IMR-90 (cell line): ENCODE data around the gene BTN3A1. TPM values are rescaled to one million over a fixed set of nuclear protein-coding genes. Genes with fewer than 3 reads are reported as not detected.
"Not testable (repeated sequence)": the region's sequence is repeated elsewhere in the genome, so short reads cannot be mapped to it uniquely, and the experiment has no call there.

Experiments used
- ATAC-seq: fragments of 200-7000 bp; cut with Tn5 transposase; 2 replicates; pipeline ENCODE4 v1.9.1; 2020; ENCODE audit warnings: low read depth, mild to moderate bottlenecking, moderate library complexity
- BruUV-seq: library from RNA; stranded (reverse); fragments of 400-500 nt; replicated peaks from 2 replicates; lab custom pipeline; 2021; lab: Mats Ljungman, UMichigan
- CTCF ChIA-PET: fragments of 300-600 bp; formaldehyde crosslinking; extraction: SDS; loops from one replicate; lab custom pipeline; 2021; ENCODE audit warnings: antibody characterized with exemption; lab: Yijun Ruan, JAX
- POLR2A ChIA-PET: fragments of 300-600 bp; sonication (Branson Sonifier 250); formaldehyde crosslinking; loops from one replicate; lab custom pipeline; 2022; ENCODE audit warnings: antibody characterized with exemption; ENCODE audit not compliant: unreplicated experiment; lab: Charles Lee
- DNase-seq: peaks from one replicate; pipeline ENCODE4 v3.0.0; 2013
- H2AFZ ChIP-seq: replicated peaks from 2 replicates; pipeline ENCODE3; 2013; ENCODE audit warnings: low read length, mild to moderate bottlenecking; ENCODE audit not compliant: poor library complexity
- H2AK5ac ChIP-seq: 2 replicates; pipeline ENCODE4 v1.6.1; 2013; ENCODE audit warnings: low read depth, low read length, inconsistent platforms
- H2AK9ac ChIP-seq: replicated peaks from 2 replicates; pipeline ENCODE3; 2013; ENCODE audit warnings: mild to moderate bottlenecking, low read depth, low read length, moderate library complexity; ENCODE audit not compliant: poor library complexity
- H2BK120ac ChIP-seq: 2 replicates; pipeline ENCODE4 v1.6.1; 2013; ENCODE audit warnings: low read depth, low read length, inconsistent platforms
- H2BK15ac ChIP-seq: 3 replicates; pipeline ENCODE4 v1.6.1; 2013; ENCODE audit warnings: low read depth, low read length, inconsistent platforms
- H2BK20ac ChIP-seq: 2 replicates; pipeline ENCODE4 v1.6.1; 2013; ENCODE audit warnings: low read depth, mild to moderate bottlenecking, inconsistent platforms, low read length, moderate library complexity
- H2BK5ac ChIP-seq: 2 replicates; pipeline ENCODE4 v1.6.1; 2013; ENCODE audit warnings: mild to moderate bottlenecking, low read depth, low read length, inconsistent platforms; ENCODE audit not compliant: poor library complexity, severe bottlenecking
- H3K14ac ChIP-seq: replicated peaks from 2 replicates; pipeline ENCODE4 v1.6.1; 2013; ENCODE audit warnings: low read depth, low read length, inconsistent platforms
- H3K18ac ChIP-seq: 2 replicates; pipeline ENCODE4 v1.6.1; 2013; ENCODE audit warnings: low read depth, low read length, control low read depth
- H3K23ac ChIP-seq: 2 replicates; pipeline ENCODE4 v1.6.1; 2013; ENCODE audit warnings: low read depth, low read length, inconsistent platforms
- H3K27ac ChIP-seq: 2 replicates; pipeline ENCODE4 v1.5.1; 2013; ENCODE audit warnings: mild to moderate bottlenecking, control low read depth, low read length; ENCODE audit not compliant: insufficient read depth
- H3K27me3 ChIP-seq: 2 replicates; pipeline ENCODE4 v1.6.1; 2013; ENCODE audit warnings: low read length; ENCODE audit not compliant: control insufficient read depth, insufficient read depth
- H3K36me3 ChIP-seq: 2 replicates; pipeline ENCODE4 v1.6.1; 2013; ENCODE audit warnings: low read length, mixed read lengths; ENCODE audit not compliant: control insufficient read depth, insufficient read depth
- H3K4ac ChIP-seq: 2 replicates; pipeline ENCODE4 v1.6.1; 2013; ENCODE audit warnings: low read depth, low read length, inconsistent platforms
- H3K4me1 ChIP-seq: 2 replicates; pipeline ENCODE4 v1.6.1; 2013; ENCODE audit warnings: low read length, mixed read lengths; ENCODE audit not compliant: control insufficient read depth, insufficient read depth
- H3K4me2 ChIP-seq: 2 replicates; pipeline ENCODE4 v1.6.1; 2013; ENCODE audit warnings: low read depth, mild to moderate bottlenecking, control low read depth, low read length, moderate library complexity
- H3K4me3 ChIP-seq: 2 replicates; pipeline ENCODE4 v1.5.1; 2013; ENCODE audit warnings: low read depth, mild to moderate bottlenecking, control low read depth, low read length, moderate library complexity; ENCODE audit not compliant: insufficient read depth
- H3K56ac ChIP-seq: 2 replicates; pipeline ENCODE4 v1.6.1; 2013; ENCODE audit warnings: low read length, inconsistent platforms; ENCODE audit not compliant: insufficient read depth; ENCODE audit errors: extremely low read depth
- H3K79me1 ChIP-seq, 2 experiments: 2 replicates each; pipeline ENCODE4 v1.6.1; 2013; ENCODE audit warnings: low read length in 2 of 2, inconsistent platforms in 1 of 2, low read depth in 1 of 2
- H3K9ac ChIP-seq: 2 replicates; pipeline ENCODE4 v1.6.1; 2013; ENCODE audit warnings: low read depth, low read length, control low read depth
- H3K9me1 ChIP-seq: 2 replicates; pipeline ENCODE4 v1.6.1; 2013; ENCODE audit warnings: low read length, inconsistent platforms; ENCODE audit not compliant: insufficient read depth
- H3K9me3 ChIP-seq: 2 replicates; pipeline ENCODE4 v1.6.1; 2013; ENCODE audit warnings: low read length; ENCODE audit not compliant: control insufficient read depth, insufficient read depth
- H4K20me1 ChIP-seq: 2 replicates; pipeline ENCODE4 v1.6.1; 2013; ENCODE audit warnings: low read length, inconsistent platforms; ENCODE audit not compliant: insufficient read depth
- H4K5ac ChIP-seq: 2 replicates; pipeline ENCODE4 v1.6.1; 2013; ENCODE audit warnings: mild to moderate bottlenecking, low read depth, low read length, control low read depth
- H4K8ac ChIP-seq, 2 experiments: 2 replicates each; pipeline ENCODE4 v1.6.1; 2013; ENCODE audit warnings: low read depth in 2 of 2, low read length in 2 of 2, control low read depth in 1 of 2, inconsistent platforms in 1 of 2
- H4K91ac ChIP-seq: 2 replicates; pipeline ENCODE4 v1.6.1; 2013; ENCODE audit warnings: low read depth, low read length, inconsistent platforms; ENCODE audit not compliant: insufficient read depth
- WGBS, 2 experiments: methylation state at CpG; one replicate each; pipeline versions ENCODE4 v1.1.5 to v1.1.7; 2013; ENCODE audit warnings: missing lambda C conversion rate in 2 of 2; ENCODE audit not compliant: insufficient read length in 1 of 2; ENCODE audit errors: extremely low coverage in 2 of 2; 5-methylcytosine and 5-hydroxymethylcytosine counted together
- dilution Hi-C: fragments of 300-500 bp; cut with HindIII; formaldehyde crosslinking; loops from one replicate; pipeline ENCODE4 v1.14.3; 2018; ENCODE audit warnings: low sequenced_read_pairs; ENCODE audit not compliant: unreplicated experiment
- in situ Hi-C: fragments of 300-500 bp; cut with MboI; formaldehyde crosslinking; loops from 3 replicates; pipeline ENCODE4 v1.14.3; 2019; ENCODE audit warnings: low sequenced_read_pairs, inconsistent platforms, mixed read lengths
- intact Hi-C: fragments of 100-400 bp; cut with micrococcal nuclease; formaldehyde crosslinking; loops from 2 replicates; pipeline ENCODE4 v1.10.0; 2022
- polyA plus RNA-seq, 3 experiments: library from polyadenylated mRNA; depleted of rRNA; stranded (reverse); fragments of >200 nt; gene quantifications; 2 replicates each; pipeline ENCODE4 v1.2.3, GENCODE V29; 2012; ENCODE audit warnings: low replicate concordance in 1 of 3
- total RNA-seq: library from RNA; depleted of rRNA; stranded (reverse); fragments of >200 nt; gene quantifications from 2 replicates; pipeline ENCODE4 v1.2.3, GENCODE V29; 2012

BTN3A1 gene
- total and polyA plus RNA-seq, 2 of the 4 experiments (the other 2 are of a cell fraction), result 14.4 to 16.5 TPM

- 60% methylated on average over 1 of the region's 4 CpGs; no CpG with 5 or more reads in 1 of the 2 experiments for WGBS, 2 experiments
- DNase-seq, BruUV-seq: not testable (repeated sequence)
Measured at GRCh38 chr6:26371813-26372212, 30.3 kb upstream of the BTN3A1 start.

More at GRCh38 chr6:26371813-26372212, 30.3 kb upstream of the BTN3A1 start:
- dilution Hi-C loops, H3K4me1 ChIP-seq, intact Hi-C loops, H3K4me3 ChIP-seq, POLR2A ChIA-PET, H4K5ac ChIP-seq, ATAC-seq, H3K14ac ChIP-seq, H2BK15ac ChIP-seq, in situ Hi-C loops, H3K9ac ChIP-seq, H2AFZ ChIP-seq, H2AK9ac ChIP-seq, H3K4me2 ChIP-seq, H4K8ac ChIP-seq, H3K27ac ChIP-seq, H2AK5ac ChIP-seq, H3K9me1 ChIP-seq, CTCF ChIA-PET, H3K18ac ChIP-seq, H3K36me3 ChIP-seq, H2BK20ac ChIP-seq, H3K56ac ChIP-seq, H3K9me3 ChIP-seq, H4K91ac ChIP-seq, H2BK120ac ChIP-seq, H3K27me3 ChIP-seq, H3K79me1 ChIP-seq, H2BK5ac ChIP-seq, H3K4ac ChIP-seq, H3K23ac ChIP-seq, H4K20me1 ChIP-seq: not testable (repeated sequence)
